Measurements from ENCODE around the gene PURB.
A peak's percentile ranks its signal among the peaks of the same experiment; 100 is the strongest.
"Not testable (repeated sequence)": the region's sequence is repeated elsewhere in the genome, so short reads cannot be mapped to it uniquely, and the experiment has no call there.

PURB gene

DNA sequence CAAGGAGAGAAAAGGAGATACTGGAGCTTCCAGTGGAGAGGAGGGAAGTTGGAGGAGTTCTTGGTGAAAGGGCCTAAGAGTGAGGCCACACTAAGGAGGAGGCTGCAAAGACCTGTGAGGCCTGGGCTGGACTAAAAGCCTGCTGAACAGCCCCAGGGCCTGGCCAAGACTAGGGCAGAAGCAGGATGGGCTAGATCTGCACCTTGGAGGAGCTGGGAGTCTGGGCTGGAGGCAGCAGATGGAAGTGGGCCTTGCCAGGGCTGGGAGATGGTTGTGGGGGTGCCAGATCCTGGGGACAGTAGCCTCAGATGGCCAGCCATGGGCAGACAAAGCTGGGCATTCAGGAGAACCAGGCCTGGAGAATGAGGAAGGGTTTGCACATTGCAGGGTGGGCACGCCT, 6.5 kb upstream of the PURB start:
- no peak for DNase-seq (ENCODE audit: low spot score)

DNA sequence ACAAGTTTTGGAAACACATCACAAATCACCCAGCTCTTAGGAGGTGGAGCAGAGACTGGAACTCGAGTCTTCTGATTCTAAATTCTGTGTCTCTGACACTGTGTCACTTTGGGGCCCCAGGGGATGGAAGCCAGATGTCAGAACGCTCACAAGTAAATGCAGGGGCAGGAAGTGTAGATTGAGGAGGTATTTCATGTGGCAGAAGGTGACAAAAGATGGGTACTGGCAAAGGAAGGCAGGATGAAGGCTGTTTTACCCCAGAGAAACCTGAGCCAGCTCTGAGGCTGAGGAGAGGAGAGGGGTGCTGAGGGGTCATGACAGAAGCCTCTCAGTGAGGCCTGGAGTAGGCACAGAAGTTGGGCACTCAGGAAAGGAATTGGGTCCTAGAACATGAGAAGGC, 6.0 kb upstream of the PURB start:
- no peak for DNase-seq (ENCODE audit: low spot score)

DNA sequence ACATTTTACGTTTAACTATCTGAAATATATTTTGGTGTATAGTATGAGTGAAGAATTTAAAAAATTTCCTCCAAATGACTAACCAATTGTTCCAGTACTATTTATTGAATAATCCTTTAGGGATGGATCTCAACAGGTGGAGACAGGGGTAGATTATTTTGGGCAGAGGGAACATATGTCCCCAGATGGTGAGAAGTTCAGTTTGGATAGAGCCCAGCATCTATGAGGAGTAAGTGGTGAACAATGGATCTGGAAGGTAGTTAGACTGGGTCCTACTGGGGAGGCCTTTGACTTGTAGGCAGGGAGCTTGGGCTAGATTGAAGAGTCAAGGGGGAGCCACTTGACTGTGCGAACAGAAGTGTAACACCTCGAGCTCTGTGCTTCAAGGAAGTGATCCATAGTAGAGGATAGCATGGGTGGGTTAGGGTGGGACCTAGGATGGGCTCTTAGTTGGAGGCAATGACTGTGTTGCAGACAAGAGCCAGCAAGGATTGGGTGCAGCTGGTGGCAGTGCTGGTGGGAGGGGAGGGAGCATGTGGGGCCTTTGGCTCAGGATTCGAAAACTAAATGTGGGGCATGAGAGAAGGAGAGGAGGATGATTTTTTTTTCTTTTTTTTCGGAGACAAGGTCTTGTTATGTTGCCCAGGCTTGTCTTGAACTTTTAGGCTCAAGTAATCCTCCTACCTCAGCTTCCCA, 3.9 kb upstream of the PURB start:
- no peak for DNase-seq (ENCODE audit: low spot score)

DNA sequence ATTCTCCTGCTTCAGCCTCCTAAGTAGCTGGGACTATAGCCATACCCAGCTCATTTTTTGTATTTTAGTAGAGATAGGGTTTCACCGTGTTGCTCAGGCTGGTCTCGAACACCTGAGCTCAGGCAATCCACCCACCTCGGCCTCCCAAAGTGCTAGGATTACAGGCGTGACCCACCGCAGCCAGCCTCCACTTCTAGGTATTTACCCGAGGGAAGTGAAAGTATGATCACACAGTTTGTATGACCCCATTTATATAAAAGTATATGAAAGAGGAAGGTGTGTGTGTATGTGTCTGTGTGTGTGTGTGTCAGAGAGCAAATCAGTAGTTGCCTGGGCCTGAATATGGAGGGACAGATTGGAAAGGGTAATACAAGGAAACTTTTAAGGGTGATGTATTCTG, 2.0 kb upstream of the PURB start:
- DNase-seq (ENCODE audit: low spot score) = no peak

DNA sequence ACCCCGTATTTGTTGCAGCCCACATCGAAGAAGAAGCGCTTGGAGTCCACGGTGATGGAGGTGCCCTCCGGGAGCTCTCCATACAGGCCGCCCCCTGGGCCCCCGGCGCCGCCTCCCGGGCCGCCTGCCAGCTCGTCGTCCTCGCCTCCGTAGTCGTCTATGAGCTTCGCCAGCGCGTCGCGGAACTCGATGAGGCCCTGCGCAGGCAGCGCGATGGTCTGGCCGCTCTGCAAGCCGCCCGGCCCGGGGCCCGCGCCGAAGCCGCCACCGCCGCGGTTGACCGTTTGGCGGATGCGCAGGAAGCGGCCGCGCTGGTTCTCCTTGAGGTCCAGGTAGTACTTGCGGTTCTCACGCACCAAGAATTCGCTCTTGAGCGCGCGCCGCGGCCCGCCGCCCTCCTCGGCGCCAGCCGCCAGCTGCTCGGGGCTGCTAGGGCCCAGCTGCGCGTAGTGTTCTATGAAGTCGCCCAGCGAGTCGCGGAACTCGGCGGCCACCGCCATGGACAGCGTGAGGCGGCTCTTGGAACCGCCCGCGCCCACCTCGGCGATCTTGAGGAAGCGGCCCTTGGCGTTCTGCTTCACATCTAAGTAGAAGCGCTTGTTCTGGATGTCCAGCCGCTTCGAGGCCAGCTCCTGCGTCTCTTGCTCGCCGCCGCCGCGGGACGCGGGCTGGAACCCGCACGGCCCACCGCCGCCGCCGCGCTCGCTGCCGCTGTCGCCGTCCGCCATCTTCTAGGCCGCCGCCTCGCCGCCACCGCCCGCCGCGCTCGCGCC, 523 bp downstream of the PURB start:
- DNase-seq (ENCODE audit: low spot score) = peak; percentile 87

DNA sequence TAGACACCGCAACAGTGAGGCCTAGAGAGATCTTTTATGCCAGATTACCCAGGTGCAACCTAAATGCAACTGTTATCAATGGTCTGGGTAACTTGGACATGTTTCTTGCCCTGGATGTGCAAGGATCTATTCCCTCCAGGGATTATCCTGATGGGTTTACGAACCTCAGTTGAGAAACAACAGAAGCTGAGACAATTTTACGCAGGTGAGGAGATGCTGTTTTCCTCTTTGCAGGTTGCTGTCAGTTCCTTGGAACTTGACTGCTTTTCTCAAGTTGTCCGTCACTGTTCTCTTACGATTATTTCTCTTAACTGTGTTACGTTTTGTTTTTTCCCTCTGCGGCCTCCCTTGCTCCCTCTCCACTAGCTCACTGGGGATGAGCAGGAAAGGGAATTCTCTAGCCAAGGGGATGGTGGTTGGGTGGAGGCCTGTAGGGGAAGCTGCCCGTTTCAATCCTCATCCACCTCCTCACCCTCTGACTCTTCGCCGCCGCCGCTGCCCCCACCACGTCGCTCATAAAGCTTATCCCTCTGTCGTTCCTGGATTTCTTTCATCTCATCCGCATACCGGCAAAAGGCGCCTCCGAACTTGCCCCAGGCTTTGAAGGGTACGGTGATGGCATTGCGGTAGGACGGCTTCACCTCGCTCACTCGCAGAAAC, 1.2 kb downstream of the PURB start:
- DNase-seq (ENCODE audit: low spot score) = no peak

DNA sequence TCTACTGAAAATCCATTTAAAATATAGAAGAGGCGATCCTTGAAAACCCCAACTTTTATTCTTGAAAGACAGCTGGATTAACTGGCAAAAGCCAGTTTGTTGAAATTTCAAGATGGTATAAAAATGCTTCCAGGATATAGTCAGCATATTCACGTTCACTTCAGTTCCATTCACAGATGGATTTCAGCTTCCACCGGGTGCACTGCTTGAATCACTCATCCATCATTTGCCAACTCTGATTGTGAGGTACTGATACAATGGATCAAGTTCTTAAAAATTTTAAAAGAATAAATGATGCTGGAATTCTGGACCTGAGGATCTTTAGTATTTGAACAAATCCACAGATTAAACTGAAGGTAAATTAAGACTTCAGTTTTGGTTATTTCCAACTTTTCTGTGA, 2.4 kb downstream of the PURB start:
- DNase-seq (ENCODE audit: low spot score) = no peak

DNA sequence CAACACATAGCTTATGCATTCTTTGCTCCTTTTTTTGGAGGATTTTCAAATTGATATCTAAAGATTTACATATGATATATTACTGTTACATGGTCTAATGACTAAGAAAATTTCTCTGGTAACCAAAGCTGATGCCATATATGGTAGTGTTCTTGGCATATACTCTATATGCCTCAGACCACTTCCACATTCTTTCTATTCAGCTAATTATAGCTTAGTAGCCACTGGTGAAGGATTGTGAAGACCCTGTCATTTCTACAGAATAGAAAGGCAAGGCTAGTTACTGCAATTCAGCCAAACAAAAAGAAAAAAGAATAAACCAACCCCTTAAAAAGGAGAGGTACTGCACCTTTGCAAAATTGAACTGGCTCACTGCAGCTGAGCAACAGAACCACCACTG, 3.7 kb downstream of the PURB start:
- peak; percentile 49 for DNase-seq (ENCODE audit: low spot score)

DNA sequence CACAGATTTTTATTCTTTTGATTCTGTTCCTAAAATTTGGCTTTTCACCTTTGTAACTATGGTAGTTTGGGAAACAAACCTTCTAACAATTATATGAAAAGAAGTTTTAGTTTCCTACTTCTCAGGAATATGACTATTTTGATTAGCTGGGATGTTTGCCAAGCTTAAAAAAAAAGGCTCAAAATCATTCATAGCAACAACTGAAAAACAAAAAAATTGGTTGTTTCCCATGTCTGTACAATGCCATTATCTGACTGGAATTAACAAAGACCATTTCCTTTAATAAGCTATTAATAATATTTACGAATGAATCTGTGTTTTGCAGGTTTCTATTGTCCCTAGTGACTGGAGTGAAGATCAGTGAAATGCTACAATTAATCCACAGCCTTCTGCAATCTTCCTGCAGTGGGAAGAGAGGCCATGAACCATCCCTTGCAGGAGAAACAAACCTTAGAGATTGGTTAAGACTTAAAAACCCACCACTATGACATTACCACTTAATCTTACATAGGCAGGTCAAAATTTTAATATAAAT, 4.2 kb downstream of the PURB start:
- no peak for DNase-seq (ENCODE audit: low spot score)

DNA sequence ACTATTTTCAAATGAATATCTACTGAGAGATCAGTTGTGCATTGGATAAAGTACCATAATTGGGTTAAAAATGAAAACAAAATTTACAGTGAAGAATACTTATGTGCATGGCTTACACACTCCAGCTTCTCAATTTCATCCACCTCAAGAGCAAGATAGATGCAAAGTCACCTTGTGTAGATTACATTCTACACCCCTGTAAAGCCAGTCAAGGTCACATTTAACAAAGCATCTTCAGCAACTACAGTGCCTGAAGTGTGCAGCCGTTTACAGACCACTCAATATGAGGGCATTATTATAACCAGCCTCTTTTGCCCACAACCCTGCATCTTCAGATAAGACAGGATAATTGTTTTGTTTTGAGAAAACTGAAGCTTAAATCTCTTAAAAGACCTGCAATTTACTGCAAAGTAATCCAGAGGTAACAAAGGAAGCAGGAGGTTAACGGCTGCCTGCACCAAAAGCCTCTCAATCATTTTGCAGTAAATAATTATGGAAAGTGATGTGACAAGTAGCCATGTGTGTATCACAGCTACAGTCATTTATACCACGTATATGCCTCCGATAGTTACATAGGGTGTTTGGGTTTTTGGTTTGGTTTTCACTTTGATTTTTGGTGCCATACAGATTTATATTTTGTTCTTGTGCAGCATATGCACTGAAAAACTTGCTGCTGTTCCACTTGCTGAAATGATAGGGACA, 4.9 kb downstream of the PURB start:
- no peak for DNase-seq (ENCODE audit: low spot score)

DNA sequence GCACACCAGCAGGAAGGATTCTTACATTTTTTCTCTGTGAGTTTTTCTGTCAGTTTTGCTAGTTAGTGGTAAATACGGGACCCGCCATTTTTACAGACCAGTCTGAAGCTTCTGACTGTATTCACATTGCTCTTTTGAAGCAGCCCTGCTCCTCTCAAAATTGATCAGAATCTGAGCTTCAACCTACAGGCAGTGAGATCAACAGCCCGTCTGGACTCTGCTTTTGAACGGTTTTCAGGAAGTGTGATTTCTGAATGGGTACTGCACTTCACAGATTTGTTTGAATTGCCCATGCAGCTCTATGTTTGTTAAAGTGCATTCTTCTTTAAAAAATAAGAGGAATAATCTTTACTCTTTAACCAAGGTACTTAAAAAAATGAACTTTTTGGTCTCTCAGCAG, 8.9 kb downstream of the PURB start:
- no peak for DNase-seq (ENCODE audit: low spot score)

DNA sequence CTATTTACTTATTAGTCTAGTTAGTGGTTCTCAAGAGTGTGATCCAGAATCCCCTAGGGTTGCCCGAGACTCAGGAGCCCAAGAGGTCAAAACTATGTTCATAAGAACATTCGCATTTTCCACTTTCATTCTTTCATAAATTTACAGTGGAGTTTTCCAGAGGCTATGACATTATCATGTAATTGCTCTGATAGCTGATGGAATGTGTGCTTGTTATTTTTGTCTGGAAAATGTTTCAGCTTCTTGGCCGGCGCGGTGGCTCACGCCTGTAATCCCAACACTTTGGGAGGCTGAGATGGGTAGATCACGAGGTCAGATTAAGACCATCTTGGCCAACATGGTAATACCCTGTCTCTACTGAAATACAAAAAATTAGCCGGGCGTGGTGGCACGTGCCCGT, 10.1 kb downstream of the PURB start:
- no peak for DNase-seq (ENCODE audit: low spot score)

DNA sequence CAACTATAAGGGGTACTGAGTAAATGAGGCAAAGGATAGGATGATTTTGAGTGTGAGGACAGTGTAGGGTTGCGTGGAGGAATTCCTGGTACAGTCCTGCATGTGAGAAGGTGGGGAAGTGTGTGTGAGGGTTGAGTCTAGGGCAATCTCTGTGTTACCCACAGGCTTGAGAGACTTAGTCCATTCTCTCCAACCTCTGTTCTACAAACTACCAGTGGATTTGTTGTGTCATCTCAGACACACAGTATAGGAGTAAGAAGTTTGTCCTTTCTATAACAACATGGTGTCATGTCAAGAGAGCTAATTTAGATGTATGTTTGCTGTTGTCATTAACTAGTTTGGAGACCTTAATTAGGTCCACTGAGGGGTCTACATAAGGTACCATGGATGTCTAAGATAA, 12.5 kb downstream of the PURB start:
- DNase-seq (ENCODE audit: low spot score) = no peak

DNA sequence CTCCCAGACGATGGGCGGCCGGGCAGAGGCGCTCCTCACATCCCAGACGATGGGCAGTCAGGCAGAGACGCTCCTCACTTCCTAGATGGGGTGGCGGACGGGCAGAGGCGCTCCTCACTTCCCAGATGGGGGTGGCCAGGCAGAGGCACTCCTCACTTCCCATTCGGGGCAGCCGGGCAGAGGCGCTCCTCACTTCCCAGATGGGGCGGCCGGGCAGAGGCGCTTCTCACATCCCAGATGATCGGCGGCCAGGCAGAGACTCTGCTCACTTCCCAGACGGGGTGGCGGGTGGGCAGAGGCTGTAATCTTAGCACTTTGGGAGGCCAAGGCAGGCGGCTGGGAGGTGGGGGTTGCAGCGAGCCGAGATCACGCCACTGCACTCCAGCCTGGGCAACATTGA, 13.4 kb downstream of the PURB start:
- DNase-seq (ENCODE audit: low spot score) = not testable (repeated sequence)

DNA sequence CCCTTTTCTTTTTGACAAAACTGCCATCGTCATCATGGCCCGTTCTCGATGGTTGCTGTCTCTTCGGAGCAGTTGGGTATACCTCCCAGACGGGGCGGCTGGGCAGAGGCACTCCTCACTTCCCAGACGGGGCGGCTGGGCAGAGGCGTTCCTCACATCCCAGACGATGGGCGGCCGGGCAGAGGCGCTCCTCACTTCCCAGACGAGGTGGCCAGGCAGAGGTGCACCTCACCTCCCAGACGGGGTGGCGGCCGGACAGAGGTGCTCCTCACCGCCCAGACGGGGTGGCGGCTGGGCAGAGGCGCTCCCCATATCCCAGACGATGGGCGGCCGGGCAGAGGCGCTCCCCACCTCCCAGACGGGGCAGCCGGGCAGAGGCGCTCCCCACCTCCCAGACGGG, 14.6 kb downstream of the PURB start:
- DNase-seq (ENCODE audit: low spot score) = not testable (repeated sequence)

DNA sequence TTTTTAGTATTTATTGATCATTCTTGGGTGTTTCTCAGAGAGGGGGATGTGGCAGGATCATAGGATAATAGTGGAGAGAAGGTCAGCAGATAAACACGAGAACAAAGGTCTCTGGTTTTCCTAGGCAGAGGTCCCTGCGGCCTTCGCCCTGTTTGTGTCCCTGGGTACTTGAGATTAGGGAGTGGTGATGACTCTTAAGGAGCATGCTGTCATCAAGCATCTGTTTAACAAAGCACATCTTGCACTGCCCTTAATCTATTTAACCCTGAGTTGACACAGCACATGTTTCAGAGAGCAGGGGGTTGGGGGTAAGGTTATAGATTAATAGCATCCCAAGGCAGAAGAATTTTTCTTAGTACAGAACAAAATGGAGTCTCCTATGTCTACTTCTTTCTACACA, 15.0 kb downstream of the PURB start:
- not testable (repeated sequence) for DNase-seq (ENCODE audit: low spot score)

DNA sequence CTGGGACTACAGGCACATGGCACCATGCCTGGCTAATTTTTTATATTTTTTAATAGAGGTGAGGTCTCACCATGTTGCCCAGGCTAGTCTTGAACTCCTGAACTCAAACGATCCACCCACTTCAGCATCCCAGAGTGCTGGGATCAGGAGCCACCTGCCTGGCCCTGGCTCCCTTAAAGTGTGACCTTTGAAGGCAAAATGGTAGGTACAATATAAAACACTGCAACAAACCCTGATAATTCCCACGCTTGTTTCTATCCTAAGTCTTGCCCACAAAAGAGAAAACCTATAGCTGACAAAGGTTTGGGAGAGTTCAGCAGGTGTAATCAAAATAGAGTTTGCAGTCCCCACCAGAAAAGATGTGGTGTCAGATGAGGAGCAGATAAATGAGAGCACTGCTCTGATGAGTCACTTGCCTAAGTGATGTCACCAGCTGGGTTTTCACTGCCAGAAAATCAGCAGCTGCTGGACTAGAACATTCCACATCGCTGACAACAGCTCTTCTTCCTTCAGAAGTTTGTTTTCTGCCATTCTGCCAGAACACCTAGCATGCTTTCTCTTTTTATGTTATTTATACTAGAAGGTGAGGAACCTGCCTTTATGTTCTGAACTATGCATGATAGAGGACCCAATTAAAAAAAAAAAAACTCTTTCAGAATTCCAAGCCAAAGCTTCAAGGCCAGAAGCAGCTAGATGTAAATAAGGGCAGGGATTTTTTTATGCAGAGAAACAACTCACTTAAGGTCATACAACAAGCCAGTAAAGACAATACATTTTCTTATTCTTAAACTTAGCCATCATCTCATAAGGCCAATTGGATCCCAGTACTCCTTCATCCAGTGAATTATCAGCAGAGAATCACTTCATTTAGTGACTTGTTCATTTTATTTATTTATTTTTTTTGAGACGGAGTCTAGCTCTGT, 18.0 kb downstream of the PURB start:
- peak; percentile 88 for DNase-seq (ENCODE audit: low spot score)

DNA sequence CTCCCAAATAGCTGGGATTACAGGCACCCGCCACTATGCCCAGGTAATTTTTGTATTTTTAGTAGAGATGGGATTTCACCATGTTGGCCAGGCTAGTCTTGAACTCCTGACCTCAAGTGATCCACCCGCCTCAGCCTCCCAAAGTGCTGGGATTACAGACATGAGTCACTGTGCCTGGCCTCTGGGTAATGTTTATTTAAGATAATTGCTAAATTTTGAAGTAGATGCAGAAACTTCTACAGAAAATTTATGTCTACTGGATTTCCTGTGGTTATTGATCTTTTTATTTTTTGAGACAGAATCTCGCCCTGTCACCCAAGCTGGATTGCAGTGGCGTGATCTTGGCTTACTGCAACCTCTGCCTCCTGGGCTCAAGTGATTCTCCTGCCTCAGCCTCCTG, 23.4 kb downstream of the PURB start:
- DNase-seq (ENCODE audit: low spot score) = not testable (repeated sequence)

DNA sequence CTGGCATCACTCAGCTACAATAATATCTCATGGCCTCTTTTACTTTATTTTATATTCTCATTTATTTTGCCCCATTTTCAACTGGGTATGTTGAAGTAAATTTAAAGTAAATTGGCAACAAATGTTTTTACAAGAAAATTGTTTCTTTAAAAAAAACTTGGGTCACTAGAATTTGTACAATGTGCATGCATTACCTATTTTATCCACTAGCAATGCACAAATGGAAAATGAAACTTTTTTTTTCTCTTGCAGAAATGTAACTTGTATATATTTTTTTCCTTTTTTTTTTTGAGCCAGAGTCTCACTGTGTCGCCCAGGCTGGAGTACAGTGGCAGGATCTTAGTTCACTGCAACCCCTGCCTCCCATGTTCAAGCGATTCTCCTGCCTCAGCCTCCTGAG, 27.2 kb downstream of the PURB start:
- DNase-seq (ENCODE audit: low spot score) = no peak

DNA sequence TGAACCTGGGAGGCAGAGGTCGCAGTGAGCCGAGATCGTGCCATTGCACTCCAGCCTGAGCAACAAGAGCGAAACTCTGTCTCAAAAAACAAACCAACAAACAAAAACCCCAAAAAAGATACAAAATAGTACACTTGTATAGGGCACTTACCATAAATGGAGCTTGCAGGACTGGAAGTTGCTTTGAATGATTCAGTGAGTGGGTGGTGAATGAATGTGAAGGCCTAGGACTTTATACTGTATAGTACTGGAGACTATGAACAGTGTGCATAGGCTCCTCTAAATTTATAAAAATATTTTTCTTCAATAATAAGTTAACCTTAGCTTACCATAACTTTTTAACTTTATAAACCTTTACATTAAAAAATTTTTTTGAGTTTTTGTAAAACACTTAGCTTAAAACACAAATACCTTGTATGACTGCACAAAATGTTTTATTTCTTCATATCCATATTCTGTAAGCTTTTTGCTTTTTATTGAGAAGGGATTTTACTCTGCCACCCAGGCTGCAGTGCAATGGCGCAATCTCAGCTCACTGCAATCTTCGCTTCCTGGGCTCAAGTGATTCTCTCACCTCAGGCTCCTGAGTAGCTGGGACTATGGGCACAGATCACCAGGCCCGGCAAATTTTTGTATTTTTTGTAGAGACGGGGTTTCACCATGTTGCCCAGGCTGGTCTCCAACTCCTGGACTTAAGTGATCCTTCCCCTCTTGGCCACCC, 30.5 kb downstream of the PURB start:
- DNase-seq (ENCODE audit: low spot score) = no peak

DNA sequence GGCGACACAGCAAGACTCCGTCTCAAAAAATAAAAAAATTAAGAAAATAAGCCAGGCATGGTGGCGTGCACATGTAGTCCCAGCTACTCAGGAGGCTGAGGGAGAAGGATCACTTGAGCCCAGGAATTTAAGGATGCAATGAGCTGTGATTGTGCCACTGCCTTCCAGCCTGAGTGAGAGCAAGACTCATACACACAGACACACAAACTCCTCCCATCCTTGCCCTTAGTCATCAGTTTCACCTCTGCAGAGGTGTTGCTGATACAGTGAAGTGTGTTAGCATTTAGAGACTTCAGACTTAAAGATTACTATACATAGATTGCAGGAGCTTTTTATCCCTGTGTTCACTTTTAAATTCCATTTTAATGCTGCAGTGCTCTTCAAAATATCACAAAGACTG, 31.9 kb downstream of the PURB start:
- no peak for DNase-seq (ENCODE audit: low spot score)
